T47D (cell line): ENCODE results near the gene CTU1.

Experiments
- DNase-seq, 2 experiments: peaks; one replicate each; pipeline versions ENCODE4 v3.0.0 to v3.0.0-alpha.2; 2011 to 2012; ENCODE audit warnings: low read depth in 1 of 2, low spot score in 1 of 2
- JUND ChIP-seq: IDR thresholded peaks from 2 replicates; pipeline ENCODE4 v1.6.1; 2012; ENCODE audit warnings: low read depth
- in situ Hi-C: cut with HindIII; loops from 2 replicates; pipeline ENCODE4 v1.10.0; 2016; ENCODE audit warnings: low sequenced_read_pairs, low pct_unique_long_range_greater_than_20kb

CTU1 gene

GRCh38 chr19:51063664-51064063, 44.5 kb downstream of the CTU1 start:
- in situ Hi-C loops: no loop called here
- no peak for TF ChIP-seq JUND
- no peak for DNase-seq

GRCh38 chr19:51060973-51061372, 47.2 kb downstream of the CTU1 start:
- in situ Hi-C loops: no loop called here
- TF ChIP-seq JUND: no peak
- DNase-seq: no peak

GRCh38 chr19:51060336-51060735, 47.9 kb downstream of the CTU1 start:
- no peak for TF ChIP-seq JUND
- DNase-seq: no peak
- in situ Hi-C loops: no loop called here

- in situ Hi-C loops: no loop called here
- no peak for DNase-seq
- TF ChIP-seq JUND: no peak
Measured at GRCh38 chr19:51059715-51060114, 48.5 kb downstream of the CTU1 start.

- in situ Hi-C loops: no loop called here
- DNase-seq: no peak
- TF ChIP-seq JUND: no peak
Measured at GRCh38 chr19:51055866-51056265, 52.3 kb downstream of the CTU1 start.
